ENCODE measurements around the gene SSH2.

GRCh38 chr17:29742210-29742513, 187.9 kb downstream of the SSH2 start:
- TF ChIP-seq CTCF (IDR thresholded peaks at IDR 0.05), result no peak
- TF ChIP-seq POLR2A (IDR thresholded peaks at IDR 0.05; ENCODE audit: low read depth), result no peak
- TF ChIP-seq EP300 (IDR thresholded peaks at IDR 0.05), result no peak
